Left lung (tissue), 14 donors: Measurements from ENCODE around the gene MAZ. TPM values are rescaled to one million over a fixed set of nuclear protein-coding genes. Genes with fewer than 3 reads are reported as not detected.
"Not testable (repeated sequence)": the region's sequence is repeated elsewhere in the genome, so short reads cannot be mapped to it uniquely, and the experiment has no call there.

Experiments
- ATAC-seq: fragments of 200-7000 bp; cut with Tn5 transposase; one replicate; pipeline ENCODE4 v1.9.1; 2020; ENCODE audit warnings: moderate library complexity
- DNase-seq, 4 donors: peaks; one replicate each; pipeline ENCODE4 v3.0.0-alpha.2; 2013 to 2020
- H3K27ac ChIP-seq, 2 donors: fragments of 200-600 bp; sonication (generic) in 1 of 2; one replicate each; pipeline versions ENCODE4 v1.5.0 to v1.8.0; 2020 to 2021
- H3K27me3 ChIP-seq, 2 donors: fragments of 200-600 bp; sonication (generic) in 1 of 2; one replicate each; pipeline versions ENCODE4 v1.5.0 to v1.8.0; 2020 to 2021
- H3K36me3 ChIP-seq, 2 donors: fragments of 200-600 bp; sonication (generic) in 1 of 2; one replicate each; pipeline versions ENCODE4 v1.5.0 to v1.8.0; 2020 to 2021
- H3K4me1 ChIP-seq, 2 donors: fragments of 200-600 bp; one replicate each; pipeline ENCODE4 v1.8.0; 2021
- H3K4me3 ChIP-seq, 2 donors: fragments of 200-600 bp; sonication (generic) in 1 of 2; one replicate each; pipeline versions ENCODE4 v1.5.0 to v1.8.0; 2020 to 2021; ENCODE audit warnings: mild to moderate bottlenecking in 1 of 2
- H3K9me3 ChIP-seq, 2 donors: fragments of 200-600 bp; sonication (generic) in 1 of 2; one replicate each; pipeline versions ENCODE4 v1.5.0 to v1.8.0; 2020 to 2021
- intact Hi-C, 2 donors: fragments of 100-400 bp; cut with DNase I; formaldehyde crosslinking; loops; one replicate each; pipeline versions ENCODE4 v1.11.2 to v1.14.2; 2022
- long read RNA-seq, 12 donors: library from polyadenylated mRNA in 2 of 12; unstranded in 2 of 12; transcript quantifications; one replicate each; pipeline ENCODE4 v2.0.0 and lab custom pipeline, GENCODE V29; 2019 to 2026
- polyA plus RNA-seq, 6 donors: library from polyadenylated mRNA; unstranded; fragments of 120-200 nt; gene quantifications; one replicate each; pipeline ENCODE4 v1.2.1, GENCODE V29; 2013; ENCODE audit not compliant: insufficient read length in 6 of 6
- total RNA-seq, 2 donors: library from RNA; stranded (reverse); fragmentation: NEBNext Ultra II Directional; extraction: Animal tissue kit (Norgen Biotek cat#: 25700); gene quantifications; one replicate each; pipeline ENCODE4 v1.2.1, GENCODE V29; 2021
- TF ChIP-seq, protein P1 (sequence below), 2 donors: fragments of 200-600 bp; sonication (generic) in 1 of 2; IDR thresholded peaks; one replicate each; pipeline versions ENCODE4 v1.5.0 to v1.8.0; 2021; ENCODE audit warnings: antibody characterized with exemption in 2 of 2
- donor health status: DM: no; HTN: yes; CAD: no.
- donor health status: DM: no; HTN: no; CAD: no.

Gene MAZ
- total RNA-seq (100 to 1,000 TPM; 193 to 205 TPM), polyA plus RNA-seq (100 to 1,000 TPM; 246 to 353 (median 292) TPM)
- long read RNA-seq, donor 1, transcript MAZ-201 (6 exons, 2,698 nt) = minor isoform, 15 of 85 reads
- long read RNA-seq, donor 1, transcript MAZ-202 (5 exons, 2,532 nt) = major isoform, 36 of 85 reads
- long read RNA-seq, donor 1, partial matches to known transcripts = 27 of 85 reads
- long read RNA-seq, donor 1, other reads (novel, unspliced or antisense) = 0 of 85 reads
- long read RNA-seq, donor 2, transcript MAZ-201 (6 exons, 2,698 nt) = minor isoform, 20 of 89 reads
- long read RNA-seq, donor 2, transcript MAZ-202 (5 exons, 2,532 nt) = major isoform, 33 of 89 reads
- long read RNA-seq, donor 2, partial matches to known transcripts = 26 of 89 reads
- long read RNA-seq, donor 2, other reads (novel, unspliced or antisense) = 0 of 89 reads
- long read RNA-seq, donor 3, transcript MAZ-201 (6 exons, 2,698 nt) = minor isoform, 18 of 71 reads
- long read RNA-seq, donor 3, transcript MAZ-202 (5 exons, 2,532 nt) = major isoform, 33 of 71 reads
- long read RNA-seq, donor 3, partial matches to known transcripts = 12 of 71 reads
- long read RNA-seq, donor 3, other reads (novel, unspliced or antisense) = 0 of 71 reads
- long read RNA-seq, donor 4, transcript MAZ-214 (3 exons, 1,464 nt) = major isoform, 7 of 12 reads
- long read RNA-seq, donor 4, partial matches to known transcripts = 4 of 12 reads
- long read RNA-seq, donor 4, other reads (novel, unspliced or antisense) = 1 of 12 reads
- long read RNA-seq, donor 5, transcript MAZ-202 (5 exons, 2,532 nt) = major isoform, 29 of 64 reads
- long read RNA-seq, donor 5, transcript MAZ-201 (6 exons, 2,698 nt) = minor isoform, 16 of 64 reads
- long read RNA-seq, donor 5, transcript MAZ-214 (3 exons, 1,464 nt) = minor isoform, 6 of 64 reads
- long read RNA-seq, donor 5, partial matches to known transcripts = 6 of 64 reads
- long read RNA-seq, donor 5, other reads (novel, unspliced or antisense) = 0 of 64 reads
- long read RNA-seq, donor 6, transcript MAZ-202 (5 exons, 2,532 nt) = major isoform, 14 of 45 reads
- long read RNA-seq, donor 6, transcript MAZ-201 (6 exons, 2,698 nt) = minor isoform, 13 of 45 reads
- long read RNA-seq, donor 6, partial matches to known transcripts = 14 of 45 reads
- long read RNA-seq, donor 6, other reads (novel, unspliced or antisense) = 0 of 45 reads
- long read RNA-seq, donor 7, transcript MAZ-202 (5 exons, 2,532 nt) = major isoform, 11 of 19 reads
- long read RNA-seq, donor 7, transcript MAZ-201 (6 exons, 2,698 nt) = minor isoform, 5 of 19 reads
- long read RNA-seq, donor 7, partial matches to known transcripts = 0 of 19 reads
- long read RNA-seq, donor 7, other reads (novel, unspliced or antisense) = 0 of 19 reads
- long read RNA-seq, donor 8, transcript MAZ-201 (6 exons, 2,698 nt) = minor isoform, 10 of 54 reads
- long read RNA-seq, donor 8, transcript MAZ-202 (5 exons, 2,532 nt) = major isoform, 31 of 54 reads
- long read RNA-seq, donor 8, partial matches to known transcripts = 7 of 54 reads
- long read RNA-seq, donor 8, other reads (novel, unspliced or antisense) = 0 of 54 reads
- long read RNA-seq, donor 9 = 0 reads
- long read RNA-seq, donor 10, partial matches to known transcripts = 1 of 5 reads
- long read RNA-seq, donor 10, other reads (novel, unspliced or antisense) = 0 of 5 reads
- long read RNA-seq, donor 11 = 0 reads
- long read RNA-seq, donor 12, transcript MAZ-201 (6 exons, 2,698 nt) = minor isoform, 12 of 47 reads
- long read RNA-seq, donor 12, transcript MAZ-202 (5 exons, 2,532 nt) = major isoform, 18 of 47 reads
- long read RNA-seq, donor 12, partial matches to known transcripts = 9 of 47 reads
- long read RNA-seq, donor 12, other reads (novel, unspliced or antisense) = 0 of 47 reads

DNA sequence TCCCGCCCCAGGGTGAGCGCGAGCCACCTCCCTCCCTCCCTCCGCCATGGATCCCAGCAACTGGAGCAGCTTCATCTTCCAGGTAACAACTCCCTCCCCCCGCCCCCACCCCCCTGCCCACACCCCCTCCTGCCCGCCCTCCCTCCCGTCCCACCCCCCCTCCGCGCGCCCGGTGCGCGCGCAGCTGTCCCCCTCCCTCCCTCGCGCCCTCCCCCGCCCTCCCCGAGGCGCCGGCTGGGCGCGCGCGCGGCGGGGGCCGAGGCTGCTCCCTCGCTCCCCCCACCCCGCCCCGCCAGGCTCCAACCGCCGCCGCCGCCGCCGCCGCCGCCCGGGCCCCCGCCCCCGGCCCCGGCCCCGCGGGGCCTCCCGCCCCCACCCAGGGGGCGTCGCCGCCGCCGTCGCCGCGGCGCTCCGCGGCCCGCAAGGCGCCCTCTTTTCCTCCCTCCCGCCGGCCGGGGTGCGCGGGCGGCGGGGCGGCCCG lies at the start of gene MAZ:
Gene MAZ, plus strand, starts transcription at position 431 of the 481 bp plus-strand sequence. CDS start 173 bp downstream, outside the sequence.
- TF ChIP-seq, protein P1, sequence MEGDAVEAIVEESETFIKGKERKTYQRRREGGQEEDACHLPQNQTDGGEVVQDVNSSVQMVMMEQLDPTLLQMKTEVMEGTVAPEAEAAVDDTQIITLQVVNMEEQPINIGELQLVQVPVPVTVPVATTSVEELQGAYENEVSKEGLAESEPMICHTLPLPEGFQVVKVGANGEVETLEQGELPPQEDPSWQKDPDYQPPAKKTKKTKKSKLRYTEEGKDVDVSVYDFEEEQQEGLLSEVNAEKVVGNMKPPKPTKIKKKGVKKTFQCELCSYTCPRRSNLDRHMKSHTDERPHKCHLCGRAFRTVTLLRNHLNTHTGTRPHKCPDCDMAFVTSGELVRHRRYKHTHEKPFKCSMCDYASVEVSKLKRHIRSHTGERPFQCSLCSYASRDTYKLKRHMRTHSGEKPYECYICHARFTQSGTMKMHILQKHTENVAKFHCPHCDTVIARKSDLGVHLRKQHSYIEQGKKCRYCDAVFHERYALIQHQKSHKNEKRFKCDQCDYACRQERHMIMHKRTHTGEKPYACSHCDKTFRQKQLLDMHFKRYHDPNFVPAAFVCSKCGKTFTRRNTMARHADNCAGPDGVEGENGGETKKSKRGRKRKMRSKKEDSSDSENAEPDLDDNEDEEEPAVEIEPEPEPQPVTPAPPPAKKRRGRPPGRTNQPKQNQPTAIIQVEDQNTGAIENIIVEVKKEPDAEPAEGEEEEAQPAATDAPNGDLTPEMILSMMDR (IDR thresholded peaks at IDR 0.05) = no peak
- intact Hi-C loops = no loop called here
- DNase-seq (peak in 2 of 4 donors; percentile 92), ATAC-seq (peak; percentile 0)
- Histone ChIP-seq H3K4me3 (peak within 1 kb of the TSS; percentile 84 to 90), H3K27me3 (no peaks in the 10 kb centered on the region), H3K36me3 (peaks cover 0 to 29% of the 10 kb centered on the region in 2 donors), H3K27ac (peak within 1 kb of the TSS; percentile 98), H3K4me1 (peaks cover 29 to 58% of the 10 kb centered on the region in 2 donors), H3K9me3 (no peaks in the 10 kb centered on the region)

DNA sequence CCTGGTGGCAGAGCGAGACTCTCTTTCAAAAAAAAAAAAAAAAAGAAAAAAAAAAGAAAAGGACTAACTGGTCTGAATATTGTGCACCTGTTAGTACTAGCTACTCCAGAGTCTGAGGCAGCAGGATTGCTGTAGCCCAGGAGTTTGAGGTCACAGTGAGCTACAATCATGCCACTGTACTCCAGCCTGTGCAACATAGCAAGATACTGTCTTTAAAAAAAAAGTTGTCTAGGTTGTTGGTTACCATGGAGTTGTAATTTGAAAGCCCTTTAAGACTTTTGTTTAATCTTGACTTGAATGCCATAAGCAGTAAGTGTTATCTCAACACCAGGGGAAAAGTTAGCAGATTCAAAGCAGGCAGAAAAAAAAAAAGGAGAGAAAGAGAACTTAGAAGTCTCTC lies 49.7 kb upstream of the MAZ start:
- H3K4me3 ChIP-seq = no peak overlapping the region
- H3K27ac ChIP-seq = no peak overlapping the region
- ATAC-seq (peak; percentile 63), DNase-seq (peak in 1 of 4 donors; percentile 25)
- H3K27me3 ChIP-seq = no peaks in the 10 kb centered on the region
- no peaks in the 10 kb centered on the region for H3K36me3 ChIP-seq
- H3K4me1 ChIP-seq = no peaks in the 10 kb centered on the region
- TF ChIP-seq, protein P1 (IDR thresholded peaks at IDR 0.05) = no peak
- intact Hi-C loops = no loop called here
- H3K9me3 ChIP-seq = no peaks in the 10 kb centered on the region

DNA sequence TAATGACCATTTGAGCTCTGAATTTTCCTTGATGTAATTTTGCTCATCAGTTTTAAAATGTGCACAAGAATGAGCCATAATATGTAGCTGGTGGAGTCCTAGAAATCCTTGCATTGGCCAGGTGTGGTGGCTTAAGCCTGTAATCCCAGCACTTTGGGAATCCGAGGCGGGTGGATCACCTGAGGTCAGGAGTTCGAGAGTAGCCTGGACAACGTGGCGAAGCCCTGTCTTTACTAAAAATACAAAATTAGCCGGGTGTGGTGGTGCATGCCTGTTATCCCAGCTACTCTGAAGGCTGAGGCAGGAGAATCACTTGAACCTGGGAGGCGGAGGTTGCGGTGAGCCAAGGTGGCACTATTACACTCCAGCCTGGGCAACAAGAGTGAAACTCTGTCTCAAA lies 49.2 kb upstream of the MAZ start:
- ATAC-seq, H3K36me3 ChIP-seq, intact Hi-C loops, H3K27ac ChIP-seq, H3K27me3 ChIP-seq, DNase-seq, H3K4me1 ChIP-seq, H3K9me3 ChIP-seq, H3K4me3 ChIP-seq: not testable (repeated sequence)

DNA sequence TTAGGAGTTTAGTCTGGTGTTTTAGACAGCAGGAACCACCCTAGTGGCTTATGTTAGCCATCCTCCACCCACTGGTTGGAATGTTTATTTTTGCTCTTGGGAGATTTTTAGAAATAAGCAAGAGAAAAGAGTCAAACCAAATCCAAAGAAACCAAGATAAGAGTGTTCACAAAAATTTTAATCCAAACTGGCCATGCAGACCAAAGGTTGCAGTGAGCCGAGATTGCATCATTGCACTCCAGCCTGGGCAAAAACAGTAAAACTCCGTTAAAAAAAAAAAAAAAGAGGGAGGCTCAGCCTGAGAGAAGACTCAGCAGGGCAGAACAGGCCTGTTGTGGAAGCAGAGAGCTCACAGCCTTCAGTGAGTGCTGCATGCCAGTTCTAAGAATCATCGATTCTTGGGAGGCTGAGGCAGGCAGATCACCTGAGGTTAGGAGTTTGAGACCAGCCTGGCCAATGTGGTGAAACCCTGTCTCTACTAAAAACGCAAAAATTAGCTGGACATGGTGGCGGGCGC lies 48.3 kb upstream of the MAZ start:
- Histone ChIP-seq H3K27me3 (no peaks in the 10 kb centered on the region), H3K9me3 (no peaks in the 10 kb centered on the region), H3K36me3 (no peaks in the 10 kb centered on the region), H3K27ac (peak overlapping the region in 1 of 2 donors; percentile 39), H3K4me1 (no peaks in the 10 kb centered on the region), H3K4me3 (no peak overlapping the region)
- DNase-seq = peak in 1 of 4 donors; percentile 18
- TF ChIP-seq, protein P1 (IDR thresholded peaks at IDR 0.05) = no peak
- ATAC-seq = peak; percentile 47
- intact Hi-C loops = no loop called here
